Glutamatergic neuron (in vitro differentiated cells): Measurements from ENCODE around the gene LIMS1. TPM values are rescaled to one million over a fixed set of nuclear protein-coding genes. Genes with fewer than 3 reads are reported as not detected.

Experiments
- DNase-seq: peaks from one replicate; pipeline ENCODE4 v3.0.0; 2022
- H3K27ac Mint-ChIP-seq: one replicate; pipeline ENCODE4 v1.8.0; 2020; ENCODE audit warnings: mild to moderate bottlenecking, mixed read lengths, inconsistent platforms; ENCODE audit not compliant: unreplicated experiment
- H3K27me3 Mint-ChIP-seq: one replicate; pipeline ENCODE4 v1.8.0; 2020; ENCODE audit warnings: mild to moderate bottlenecking, moderate library complexity, mixed read lengths, inconsistent platforms; ENCODE audit not compliant: unreplicated experiment
- H3K36me3 Mint-ChIP-seq: one replicate; pipeline ENCODE4 v1.8.0; 2020; ENCODE audit warnings: mild to moderate bottlenecking, mixed read lengths, inconsistent platforms; ENCODE audit not compliant: unreplicated experiment
- H3K4me1 Mint-ChIP-seq: one replicate; pipeline ENCODE4 v1.8.0; 2020; ENCODE audit warnings: mild to moderate bottlenecking, low read depth, mixed read lengths, inconsistent platforms; ENCODE audit not compliant: unreplicated experiment
- H3K4me3 Mint-ChIP-seq: one replicate; pipeline ENCODE4 v1.8.0; 2020; ENCODE audit warnings: mild to moderate bottlenecking, mixed read lengths, inconsistent platforms; ENCODE audit not compliant: unreplicated experiment
- H3K9me3 Mint-ChIP-seq: one replicate; pipeline ENCODE4 v1.8.0; 2020; ENCODE audit warnings: mild to moderate bottlenecking, moderate library complexity, mixed read lengths, inconsistent platforms; ENCODE audit not compliant: unreplicated experiment
- total RNA-seq: library from RNA; stranded (reverse); fragmentation: NEBNext Ultra II Directional; extraction: Animal tissue kit (Norgen Biotek cat#: 25700); gene quantifications from one replicate; pipeline ENCODE4 v1.2.1, GENCODE V29; 2021; ENCODE audit not compliant: unreplicated experiment
- TF ChIP-seq, protein P1 (sequence below): fragments of 200-600 bp; sonication (generic); IDR thresholded peaks from one replicate; pipeline ENCODE4 v1.5.0; 2021; ENCODE audit not compliant: partially characterized antibody, unreplicated experiment

Gene LIMS1
- total RNA-seq, 1 donor from 2014 or later: 18.5 TPM

DNA sequence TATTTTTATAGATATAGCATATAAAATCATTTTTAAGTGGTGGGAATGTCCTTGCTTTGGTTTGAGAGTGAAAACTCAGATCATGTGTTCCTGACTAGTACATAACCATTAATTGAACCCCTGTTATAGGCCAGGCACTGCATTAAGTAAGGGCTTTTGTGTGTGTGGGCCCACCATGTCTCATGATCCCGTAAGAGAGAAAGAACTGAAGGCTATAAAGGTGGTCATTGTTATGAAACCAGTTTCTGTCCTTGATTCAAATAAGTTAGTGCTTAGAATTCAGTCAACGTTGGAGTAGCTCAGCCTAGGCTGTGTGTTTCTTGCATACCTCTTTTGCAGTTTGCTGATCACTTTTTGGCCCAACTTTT is 91.5 kb downstream of the LIMS1 start:
- Mint-ChIP-seq H3K4me3 (no peak overlapping the region), H3K27me3 (peaks cover 7% of the 10 kb centered on the region), H3K9me3 (peaks cover 1% of the 10 kb centered on the region), H3K36me3 (no peaks in the 10 kb centered on the region), H3K27ac (no peak overlapping the region), H3K4me1 (peaks cover 30% of the 10 kb centered on the region)
- no peak for DNase-seq
- TF ChIP-seq, protein P1, sequence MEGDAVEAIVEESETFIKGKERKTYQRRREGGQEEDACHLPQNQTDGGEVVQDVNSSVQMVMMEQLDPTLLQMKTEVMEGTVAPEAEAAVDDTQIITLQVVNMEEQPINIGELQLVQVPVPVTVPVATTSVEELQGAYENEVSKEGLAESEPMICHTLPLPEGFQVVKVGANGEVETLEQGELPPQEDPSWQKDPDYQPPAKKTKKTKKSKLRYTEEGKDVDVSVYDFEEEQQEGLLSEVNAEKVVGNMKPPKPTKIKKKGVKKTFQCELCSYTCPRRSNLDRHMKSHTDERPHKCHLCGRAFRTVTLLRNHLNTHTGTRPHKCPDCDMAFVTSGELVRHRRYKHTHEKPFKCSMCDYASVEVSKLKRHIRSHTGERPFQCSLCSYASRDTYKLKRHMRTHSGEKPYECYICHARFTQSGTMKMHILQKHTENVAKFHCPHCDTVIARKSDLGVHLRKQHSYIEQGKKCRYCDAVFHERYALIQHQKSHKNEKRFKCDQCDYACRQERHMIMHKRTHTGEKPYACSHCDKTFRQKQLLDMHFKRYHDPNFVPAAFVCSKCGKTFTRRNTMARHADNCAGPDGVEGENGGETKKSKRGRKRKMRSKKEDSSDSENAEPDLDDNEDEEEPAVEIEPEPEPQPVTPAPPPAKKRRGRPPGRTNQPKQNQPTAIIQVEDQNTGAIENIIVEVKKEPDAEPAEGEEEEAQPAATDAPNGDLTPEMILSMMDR: no peak

DNA sequence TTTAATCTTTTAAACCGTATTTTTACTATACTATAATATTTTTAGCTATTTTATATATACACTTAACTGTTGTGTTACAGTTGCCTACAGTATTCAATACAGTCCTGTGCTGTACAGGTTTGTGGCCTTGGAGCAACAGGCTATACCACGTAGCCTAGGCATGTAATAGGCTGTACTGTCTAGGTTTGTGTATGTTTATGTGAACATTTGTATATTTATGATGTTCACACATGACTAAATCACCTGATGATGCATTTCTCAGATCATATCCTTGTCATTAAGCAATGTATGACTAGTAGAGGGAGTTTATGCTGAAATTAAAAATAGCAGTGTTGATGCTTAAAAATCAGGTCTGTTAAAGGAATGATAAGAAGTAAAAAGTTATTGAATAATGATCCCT is 92.7 kb downstream of the LIMS1 start:
- TF ChIP-seq, protein P1: no peak
- DNase-seq: no peak
- H3K4me1 Mint-ChIP-seq: peaks cover 26% of the 10 kb centered on the region

DNA sequence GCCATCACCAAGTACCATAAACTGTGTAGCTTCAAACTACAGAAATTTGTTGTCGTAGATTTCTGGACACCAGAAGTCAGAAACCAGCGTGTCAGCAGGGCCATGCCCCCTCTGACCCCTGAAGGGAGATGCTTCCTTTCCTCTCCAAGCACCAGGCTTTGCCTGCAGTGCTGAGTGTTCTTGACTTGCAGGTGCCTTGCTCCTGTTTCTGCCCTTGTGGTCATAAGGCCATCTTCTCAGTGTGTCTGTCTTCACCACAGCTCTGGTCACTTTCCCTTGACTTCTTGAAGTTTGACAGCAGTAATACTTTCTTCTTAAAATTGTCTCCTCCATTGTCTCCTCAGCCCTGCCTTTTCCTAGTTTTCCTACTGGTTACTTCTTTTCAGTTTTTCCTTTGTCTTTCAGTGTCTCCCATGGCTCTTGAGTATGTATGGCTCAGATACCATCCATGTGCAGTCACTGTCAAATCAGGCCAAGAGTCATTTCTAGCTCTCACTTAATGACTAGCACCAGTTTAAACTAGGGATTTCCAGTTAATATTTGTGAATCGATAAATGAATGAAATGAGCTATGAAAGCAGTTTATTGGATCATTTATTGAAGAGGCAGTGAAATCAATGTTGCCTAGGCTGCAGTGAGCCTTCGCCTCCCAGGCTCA is 93.8 kb downstream of the LIMS1 start:
- DNase-seq: no peak
- H3K27me3 Mint-ChIP-seq: peaks cover 2% of the 10 kb centered on the region
- no peak overlapping the region for H3K4me3 Mint-ChIP-seq
- peaks cover under 1% of the 10 kb centered on the region for H3K9me3 Mint-ChIP-seq
- peak overlapping the region; percentile 6 for H3K27ac Mint-ChIP-seq
- no peaks in the 10 kb centered on the region for H3K36me3 Mint-ChIP-seq
- TF ChIP-seq, protein P1: no peak
- peaks cover 32% of the 10 kb centered on the region for H3K4me1 Mint-ChIP-seq

More for the DNA sequence above, 92.7 kb downstream of the LIMS1 start:
- Mint-ChIP-seq H3K4me3 (no peak overlapping the region), H3K27ac (no peak overlapping the region), H3K36me3 (no peaks in the 10 kb centered on the region), H3K9me3 (no peaks in the 10 kb centered on the region), H3K27me3 (peaks cover 2% of the 10 kb centered on the region)

DNA sequence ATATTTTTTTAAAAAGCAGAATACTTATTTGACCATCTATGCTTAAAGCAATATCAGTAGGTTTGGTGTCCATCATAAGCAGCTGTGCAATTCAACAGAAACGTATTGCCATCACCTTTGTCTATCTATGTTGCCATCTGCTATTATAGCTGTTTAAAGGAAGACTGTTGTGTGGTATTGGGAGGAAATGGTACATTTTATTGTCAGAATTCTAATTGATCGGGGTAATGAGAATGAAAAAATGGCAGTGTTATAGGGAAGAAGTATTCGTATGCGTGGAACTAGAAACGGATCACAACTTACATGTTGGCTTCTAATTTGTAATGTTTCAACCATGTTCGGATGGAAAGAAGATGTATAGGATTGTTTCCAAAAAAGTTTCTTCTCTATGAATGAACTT is 94.7 kb downstream of the LIMS1 start:
- H3K4me1 Mint-ChIP-seq: peaks cover 34% of the 10 kb centered on the region

DNA sequence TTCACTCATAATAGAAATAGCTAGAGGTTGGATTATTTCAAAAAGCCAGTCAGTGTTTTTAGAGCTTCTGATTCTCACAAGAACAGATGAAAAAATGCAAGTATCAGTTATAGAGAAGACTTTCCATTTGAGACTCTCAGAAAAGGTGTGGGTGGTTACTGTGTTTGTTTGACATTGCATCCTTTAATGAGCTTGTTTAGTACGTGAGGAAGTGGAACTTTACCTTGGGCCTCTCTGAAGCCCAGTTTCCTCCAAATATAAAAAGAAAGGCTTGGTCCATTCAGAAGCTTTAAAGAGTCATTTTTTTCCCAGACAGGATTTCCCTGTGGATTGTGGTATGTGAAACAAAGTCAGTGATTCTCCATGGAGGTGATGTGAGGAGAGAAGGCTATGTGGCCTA is 95.1 kb downstream of the LIMS1 start:
- DNase-seq: no peak
- Mint-ChIP-seq H3K9me3 (peaks cover 2% of the 10 kb centered on the region), H3K27ac (no peak overlapping the region), H3K36me3 (no peaks in the 10 kb centered on the region), H3K4me3 (no peak overlapping the region), H3K27me3 (peaks cover 2% of the 10 kb centered on the region), H3K4me1 (peaks cover 35% of the 10 kb centered on the region)
- TF ChIP-seq, protein P1: no peak

More for the DNA sequence above, 94.7 kb downstream of the LIMS1 start:
- peak overlapping the region; percentile 16 for H3K27ac Mint-ChIP-seq
- DNase-seq: no peak
- H3K36me3 Mint-ChIP-seq: no peaks in the 10 kb centered on the region
- TF ChIP-seq, protein P1: no peak
- no peak overlapping the region for H3K4me3 Mint-ChIP-seq
- H3K27me3 Mint-ChIP-seq: peaks cover 2% of the 10 kb centered on the region
- H3K9me3 Mint-ChIP-seq: peaks cover 2% of the 10 kb centered on the region
